WTC11 (cell line): Measurements from ENCODE around the gene PARK7. TPM values are rescaled to one million over a fixed set of nuclear protein-coding genes. Genes with fewer than 3 reads are reported as not detected.

Source experiments
- ATF1 ChIP-seq: sonication (generic); formaldehyde crosslinking; IDR thresholded peaks from 2 replicates; pipeline ENCODE4 v1.8.1; 2023; ENCODE audit warnings: mild to moderate bottlenecking, moderate library complexity, missing genetic modification reagents
- CREB1 ChIP-seq: sonication (generic); formaldehyde crosslinking; IDR thresholded peaks from 2 replicates; pipeline ENCODE4 v1.8.0; 2023; ENCODE audit warnings: mild to moderate bottlenecking, missing genetic modification reagents
- ELF4 ChIP-seq: sonication (generic); formaldehyde crosslinking; IDR thresholded peaks from 2 replicates; pipeline ENCODE4 v1.8.1; 2022; ENCODE audit warnings: low read depth, mild to moderate bottlenecking, moderate library complexity, missing genetic modification reagents
- ETV6 ChIP-seq: sonication (generic); formaldehyde crosslinking; IDR thresholded peaks from 2 replicates; pipeline ENCODE4 v1.8.1; 2022; ENCODE audit warnings: mild to moderate bottlenecking, missing genetic modification reagents
- FOXJ3 ChIP-seq: sonication (generic); formaldehyde crosslinking; IDR thresholded peaks from 2 replicates; pipeline ENCODE4 v1.9.0; 2021; ENCODE audit warnings: missing genetic modification reagents, mild to moderate bottlenecking, borderline replicate concordance
- FOXP1 ChIP-seq: sonication (generic); formaldehyde crosslinking; IDR thresholded peaks from 2 replicates; pipeline ENCODE4 v1.8.0; 2022; ENCODE audit warnings: missing genetic modification reagents, mild to moderate bottlenecking, moderate library complexity, borderline replicate concordance
- GRHL2 ChIP-seq: fragments of 250-450 bp; sonication (Bioruptor Pico); IDR thresholded peaks from 2 replicates; pipeline ENCODE4 v1.8.0; 2022; ENCODE audit warnings: mild to moderate bottlenecking, moderate library complexity; ENCODE audit not compliant: insufficient replicate concordance, severe bottlenecking
- HMGA2 ChIP-seq: fragments of 250-450 bp; sonication (Bioruptor Pico); IDR thresholded peaks from 2 replicates; pipeline ENCODE4 v1.4.0; 2021; ENCODE audit warnings: mild to moderate bottlenecking, moderate library complexity
- HMGXB4 ChIP-seq: sonication (generic); formaldehyde crosslinking; IDR thresholded peaks from 2 replicates; pipeline ENCODE4 v1.8.1; 2023; ENCODE audit warnings: mild to moderate bottlenecking, moderate library complexity, missing genetic modification reagents
- IRF1 ChIP-seq: sonication (generic); formaldehyde crosslinking; IDR thresholded peaks from 2 replicates; pipeline ENCODE4 v1.8.0; 2023; ENCODE audit warnings: missing genetic modification reagents
- JAZF1 ChIP-seq: fragments of 250-450 bp; sonication (Bioruptor Pico); IDR thresholded peaks from 2 replicates; pipeline ENCODE4 v1.9.0; 2021; ENCODE audit warnings: moderate library complexity, mild to moderate bottlenecking, inconsistent platforms
- PRRX2 ChIP-seq: fragments of 250-450 bp; sonication (Bioruptor Pico); IDR thresholded peaks from 2 replicates; pipeline ENCODE4 v1.8.0; 2021; ENCODE audit warnings: mild to moderate bottlenecking
- SOX15 ChIP-seq: fragments of 250-450 bp; sonication (Bioruptor Pico); IDR thresholded peaks from 2 replicates; pipeline ENCODE4 v1.9.0; 2021; ENCODE audit warnings: mild to moderate bottlenecking
- TEAD4 ChIP-seq: sonication (generic); formaldehyde crosslinking; IDR thresholded peaks from 2 replicates; pipeline ENCODE4 v1.8.0; 2022; ENCODE audit warnings: mild to moderate bottlenecking, missing genetic modification reagents
- ZBTB21 ChIP-seq: sonication (generic); formaldehyde crosslinking; IDR thresholded peaks from 2 replicates; pipeline ENCODE4 v1.8.1; 2023; ENCODE audit warnings: mild to moderate bottlenecking, missing genetic modification reagents, borderline replicate concordance
- ZNF263 ChIP-seq: sonication (generic); formaldehyde crosslinking; IDR thresholded peaks from 2 replicates; pipeline ENCODE4 v1.8.1; 2022; ENCODE audit warnings: low read depth, mild to moderate bottlenecking, moderate library complexity, missing genetic modification reagents
- ZNF281 ChIP-seq: sonication (generic); formaldehyde crosslinking; IDR thresholded peaks from 2 replicates; pipeline ENCODE4 v1.8.0; 2023; ENCODE audit warnings: mild to moderate bottlenecking, missing genetic modification reagents
- ZNF416 ChIP-seq: fragments of 250-450 bp; sonication (Bioruptor Pico); IDR thresholded peaks from 2 replicates; pipeline ENCODE4 v1.9.0; 2021; ENCODE audit warnings: mild to moderate bottlenecking, inconsistent platforms
- ZNF425 ChIP-seq: fragments of 250-450 bp; sonication (Bioruptor Pico); conservative IDR thresholded peaks from 2 replicates; pipeline ENCODE4 v1.9.0; 2021; ENCODE audit warnings: mild to moderate bottlenecking
- ZSCAN18 ChIP-seq: fragments of 250-450 bp; sonication (Bioruptor Pico); IDR thresholded peaks from 2 replicates; pipeline ENCODE4 v2.1.2; 2022; ENCODE audit warnings: mild to moderate bottlenecking, moderate library complexity
- total RNA-seq: library from RNA; stranded (reverse); gene quantifications from 3 replicates; pipeline ENCODE4 v1.2.3, GENCODE V29; 2021
- TF ChIP-seq, protein P1 (sequence below): sonication (generic); formaldehyde crosslinking; IDR thresholded peaks from 2 replicates; pipeline ENCODE4 v1.8.1; 2022; ENCODE audit warnings: missing genetic modification reagents, borderline replicate concordance
- TF ChIP-seq, protein P2 (sequence below): sonication (generic); formaldehyde crosslinking; IDR thresholded peaks from 2 replicates; pipeline ENCODE4 v1.8.1; 2023; ENCODE audit warnings: mild to moderate bottlenecking, missing genetic modification reagents
- TF ChIP-seq, protein P3 (sequence below): sonication (generic); formaldehyde crosslinking; IDR thresholded peaks from 2 replicates; pipeline ENCODE4 v1.8.1; 2022; ENCODE audit warnings: mild to moderate bottlenecking, moderate library complexity, missing genetic modification reagents
- TF ChIP-seq, protein P4 (sequence below): sonication (generic); formaldehyde crosslinking; conservative IDR thresholded peaks from 2 replicates; pipeline ENCODE4 v1.8.1; 2022; ENCODE audit warnings: mild to moderate bottlenecking, missing genetic modification reagents

The PARK7 gene
- total RNA-seq, 1 experiment from 2014 or later = 337 TPM

GRCh38 chr1:8026153-8026975 lies 64.9 kb downstream of the PARK7 start, which contains the start of gene ERRFI1 (continued):
- TF ChIP-seq ZSCAN18 (CRISPR knock-in tag) (no peak), ELF4 (0 out of 2 replicates have a peak, but pooled peaks have one; percentile 83), IRF1 (CRISPR knock-in tag) (no peak), PRRX2 (CRISPR knock-in tag) (no peak), ATF1 (CRISPR knock-in tag) (peak; percentile 90; the same call in 1 of the 2 replicates), HMGXB4 (CRISPR knock-in tag) (peak; percentile 73; the same call in 1 of the 2 replicates), ETV6 (no peak), JAZF1 (no peak), TEAD4 (CRISPR knock-in tag) (0 out of 2 replicates have a peak, but pooled peaks have one; percentile 61), ZBTB21 (CRISPR knock-in tag) (no peak), SOX15 (CRISPR knock-in tag) (no peak), HMGA2 (CRISPR knock-in tag) (no peak), ZNF416 (no peak), FOXJ3 (CRISPR knock-in tag) (no peak), CREB1 (CRISPR knock-in tag) (peak; percentile 79), ZNF281 (CRISPR knock-in tag) (no peak), ZNF263 (CRISPR knock-in tag) (no peak), FOXP1 (CRISPR knock-in tag) (peak; percentile 87; the same call in 1 of the 2 replicates), ZNF425 (CRISPR knock-in tag) (no peak), GRHL2 (CRISPR knock-in tag) (no peak)
- TF ChIP-seq, protein P1, sequence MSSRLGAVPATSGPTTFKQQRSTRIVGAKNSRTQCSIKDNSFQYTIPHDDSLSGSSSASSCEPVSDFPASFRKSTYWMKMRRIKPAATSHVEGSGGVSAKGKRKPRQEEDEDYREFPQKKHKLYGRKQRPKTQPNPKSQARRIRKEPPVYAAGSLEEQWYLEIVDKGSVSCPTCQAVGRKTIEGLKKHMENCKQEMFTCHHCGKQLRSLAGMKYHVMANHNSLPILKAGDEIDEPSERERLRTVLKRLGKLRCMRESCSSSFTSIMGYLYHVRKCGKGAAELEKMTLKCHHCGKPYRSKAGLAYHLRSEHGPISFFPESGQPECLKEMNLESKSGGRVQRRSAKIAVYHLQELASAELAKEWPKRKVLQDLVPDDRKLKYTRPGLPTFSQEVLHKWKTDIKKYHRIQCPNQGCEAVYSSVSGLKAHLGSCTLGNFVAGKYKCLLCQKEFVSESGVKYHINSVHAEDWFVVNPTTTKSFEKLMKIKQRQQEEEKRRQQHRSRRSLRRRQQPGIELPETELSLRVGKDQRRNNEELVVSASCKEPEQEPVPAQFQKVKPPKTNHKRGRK (CRISPR knock-in tag) = no peak
- TF ChIP-seq, protein P2, sequence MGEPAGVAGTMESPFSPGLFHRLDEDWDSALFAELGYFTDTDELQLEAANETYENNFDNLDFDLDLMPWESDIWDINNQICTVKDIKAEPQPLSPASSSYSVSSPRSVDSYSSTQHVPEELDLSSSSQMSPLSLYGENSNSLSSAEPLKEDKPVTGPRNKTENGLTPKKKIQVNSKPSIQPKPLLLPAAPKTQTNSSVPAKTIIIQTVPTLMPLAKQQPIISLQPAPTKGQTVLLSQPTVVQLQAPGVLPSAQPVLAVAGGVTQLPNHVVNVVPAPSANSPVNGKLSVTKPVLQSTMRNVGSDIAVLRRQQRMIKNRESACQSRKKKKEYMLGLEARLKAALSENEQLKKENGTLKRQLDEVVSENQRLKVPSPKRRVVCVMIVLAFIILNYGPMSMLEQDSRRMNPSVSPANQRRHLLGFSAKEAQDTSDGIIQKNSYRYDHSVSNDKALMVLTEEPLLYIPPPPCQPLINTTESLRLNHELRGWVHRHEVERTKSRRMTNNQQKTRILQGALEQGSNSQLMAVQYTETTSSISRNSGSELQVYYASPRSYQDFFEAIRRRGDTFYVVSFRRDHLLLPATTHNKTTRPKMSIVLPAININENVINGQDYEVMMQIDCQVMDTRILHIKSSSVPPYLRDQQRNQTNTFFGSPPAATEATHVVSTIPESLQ (CRISPR knock-in tag) = no peak
- TF ChIP-seq, protein P3, sequence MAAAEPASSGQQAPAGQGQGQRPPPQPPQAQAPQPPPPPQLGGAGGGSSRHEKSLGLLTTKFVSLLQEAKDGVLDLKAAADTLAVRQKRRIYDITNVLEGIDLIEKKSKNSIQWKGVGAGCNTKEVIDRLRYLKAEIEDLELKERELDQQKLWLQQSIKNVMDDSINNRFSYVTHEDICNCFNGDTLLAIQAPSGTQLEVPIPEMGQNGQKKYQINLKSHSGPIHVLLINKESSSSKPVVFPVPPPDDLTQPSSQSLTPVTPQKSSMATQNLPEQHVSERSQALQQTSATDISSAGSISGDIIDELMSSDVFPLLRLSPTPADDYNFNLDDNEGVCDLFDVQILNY (CRISPR knock-in tag) = peak; percentile 79
- TF ChIP-seq, protein P4, sequence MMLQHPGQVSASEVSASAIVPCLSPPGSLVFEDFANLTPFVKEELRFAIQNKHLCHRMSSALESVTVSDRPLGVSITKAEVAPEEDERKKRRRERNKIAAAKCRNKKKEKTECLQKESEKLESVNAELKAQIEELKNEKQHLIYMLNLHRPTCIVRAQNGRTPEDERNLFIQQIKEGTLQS (CRISPR knock-in tag) = no peak; the same call in 1 of the 2 replicates
